Endodermal cell (in vitro differentiated cells): ENCODE data around the gene ATP8B1. TPM values are rescaled to one million over a fixed set of nuclear protein-coding genes. Genes with fewer than 3 reads are reported as not detected.

Experiments used
- DNase-seq: peaks from one replicate; pipeline ENCODE4 v3.0.0-alpha.2; 2017
- H3K27ac ChIP-seq: 2 replicates; pipeline ENCODE4 v1.5.1; 2013; ENCODE audit warnings: mild to moderate bottlenecking, low read depth, low read length, moderate library complexity
- H3K27me3 ChIP-seq: 2 replicates; pipeline ENCODE4 v1.6.1; 2013; ENCODE audit warnings: mild to moderate bottlenecking, low read length, moderate library complexity; ENCODE audit not compliant: insufficient read depth, control insufficient read depth, poor library complexity, severe bottlenecking
- H3K36me3 ChIP-seq: 2 replicates; pipeline ENCODE4 v1.7.0; 2013; ENCODE audit warnings: mild to moderate bottlenecking, low read length, moderate library complexity; ENCODE audit not compliant: control insufficient read depth, insufficient read depth
- H3K4me1 ChIP-seq: one replicate; pipeline ENCODE4 v1.7.0; 2013; ENCODE audit warnings: low read length; ENCODE audit not compliant: control insufficient read depth, insufficient read depth
- H3K4me3 ChIP-seq: 2 replicates; pipeline ENCODE4 v1.5.1; 2013; ENCODE audit warnings: mild to moderate bottlenecking, low read length, moderate library complexity
- H3K9ac ChIP-seq: 2 replicates; pipeline ENCODE4 v1.6.1; 2013; ENCODE audit warnings: mild to moderate bottlenecking, low read length, moderate library complexity; ENCODE audit not compliant: poor library complexity, severe bottlenecking; ENCODE audit errors: extremely low read depth
- H3K9me3 ChIP-seq: 2 replicates; pipeline ENCODE4 v1.6.1; 2013; ENCODE audit warnings: mild to moderate bottlenecking, low read length, moderate library complexity; ENCODE audit not compliant: control insufficient read depth
- H3K27ac Mint-ChIP-seq: 2 replicates; pipeline ENCODE4 v1.8.0; 2020; ENCODE audit warnings: mixed read lengths
- H3K27me3 Mint-ChIP-seq: 2 replicates; pipeline ENCODE4 v1.8.0; 2021; ENCODE audit warnings: mild to moderate bottlenecking, mixed read lengths; ENCODE audit not compliant: insufficient read depth
- H3K36me3 Mint-ChIP-seq: 2 replicates; pipeline ENCODE4 v1.8.0; 2020; ENCODE audit warnings: low read depth, mixed read lengths
- H3K4me1 Mint-ChIP-seq: 2 replicates; pipeline ENCODE4 v1.8.0; 2020; ENCODE audit warnings: mixed read lengths
- H3K4me3 Mint-ChIP-seq: 2 replicates; pipeline ENCODE4 v1.8.0; 2020; ENCODE audit warnings: mild to moderate bottlenecking, moderate library complexity, mixed read lengths
- H3K9me3 Mint-ChIP-seq: 2 replicates; pipeline ENCODE4 v1.8.0; 2020; ENCODE audit warnings: mild to moderate bottlenecking, mixed read lengths
- CTCF ChIP-seq: fragments of 200-600 bp; sonication (generic); conservative IDR thresholded peaks from 2 replicates; pipeline ENCODE4 v1.5.0; 2021; ENCODE audit warnings: antibody characterized with exemption, mild to moderate bottlenecking
- WGBS, 2 experiments: methylation state at CpG; one replicate each; pipeline versions ENCODE4 v1.1.5 to v1.1.7; 2013; ENCODE audit warnings: missing lambda C conversion rate in 2 of 2, mixed read lengths in 1 of 2; ENCODE audit not compliant: insufficient coverage in 1 of 2, insufficient read length in 1 of 2; 5-methylcytosine and 5-hydroxymethylcytosine counted together
- total RNA-seq, 2 donors: library from RNA; stranded (reverse); fragmentation: NEBNext Ultra II Directional in 1 of 2; extraction: Animal tissue kit (Norgen Biotek cat#: 25700) in 1 of 2; gene quantifications; 2 replicates in 1 of 2; 3 replicates in 1 of 2; pipeline ENCODE4 v1.2.1, GENCODE V29; 2021

ATP8B1 gene
- total RNA-seq, 2 donors from 2014 or later = 1.7 to 13.5 TPM

- no peak overlapping the region for H3K4me3 ChIP-seq
- no peak for TF ChIP-seq CTCF
- H3K27me3 ChIP-seq = no peaks in the 10 kb centered on the region
- WGBS, 2 experiments = 90 to 91% methylated on average over 3 to 4 of the region's 4 CpGs
- no peaks in the 10 kb centered on the region for H3K36me3 Mint-ChIP-seq
- H3K9ac ChIP-seq = no peak overlapping the region
- no peak for DNase-seq
- peaks cover 2% of the 10 kb centered on the region for H3K4me1 Mint-ChIP-seq
- H3K27me3 Mint-ChIP-seq = peaks cover 3% of the 10 kb centered on the region
- peaks cover 6% of the 10 kb centered on the region for H3K4me1 ChIP-seq
- H3K27ac Mint-ChIP-seq = no peak overlapping the region
- H3K9me3 ChIP-seq = peaks cover 33% of the 10 kb centered on the region
- no peak overlapping the region for H3K27ac ChIP-seq
- H3K4me3 Mint-ChIP-seq = no peak overlapping the region
- no peaks in the 10 kb centered on the region for H3K36me3 ChIP-seq
- peaks cover 18% of the 10 kb centered on the region for H3K9me3 Mint-ChIP-seq
Observed at GRCh38 chr18:57811477-57812125, 8.5 kb upstream of the ATP8B1 start.

- no peak overlapping the region for H3K27ac Mint-ChIP-seq
- no peak for TF ChIP-seq CTCF
- no peak for DNase-seq
- Histone ChIP-seq H3K9ac (no peak overlapping the region), H3K4me1 (peaks cover 6% of the 10 kb centered on the region), H3K4me3 (no peak overlapping the region), H3K27me3 (peaks cover 16% of the 10 kb centered on the region), H3K9me3 (peaks cover 33% of the 10 kb centered on the region), H3K27ac (no peak overlapping the region), H3K36me3 (no peaks in the 10 kb centered on the region)
- no peaks in the 10 kb centered on the region for H3K4me1 Mint-ChIP-seq
- no peak overlapping the region for H3K4me3 Mint-ChIP-seq
- H3K27me3 Mint-ChIP-seq = peaks cover 14% of the 10 kb centered on the region
- no peaks in the 10 kb centered on the region for H3K36me3 Mint-ChIP-seq
- peaks cover 13% of the 10 kb centered on the region for H3K9me3 Mint-ChIP-seq
Observed at GRCh38 chr18:57809190-57809589, 6.1 kb upstream of the ATP8B1 start.

GRCh38 chr18:57807336-57808117, 4.4 kb upstream of the ATP8B1 start:
- Histone ChIP-seq H3K27ac (no peak overlapping the region), H3K27me3 (peaks cover 28% of the 10 kb centered on the region), H3K4me3 (no peak overlapping the region), H3K4me1 (peaks cover 6% of the 10 kb centered on the region), H3K9ac (no peak overlapping the region), H3K36me3 (no peaks in the 10 kb centered on the region), H3K9me3 (peaks cover 16% of the 10 kb centered on the region)
- Mint-ChIP-seq H3K27ac (no peak overlapping the region), H3K4me1 (no peaks in the 10 kb centered on the region), H3K4me3 (no peak overlapping the region), H3K9me3 (peaks cover 2% of the 10 kb centered on the region), H3K27me3 (peaks cover 19% of the 10 kb centered on the region), H3K36me3 (no peaks in the 10 kb centered on the region)
- no peak for DNase-seq
- 71 to 76% methylated on average over 2 of the region's 2 CpGs for WGBS, 2 experiments
- TF ChIP-seq CTCF = no peak
